ENCODE data around the gene B3GNT4.

DNA sequence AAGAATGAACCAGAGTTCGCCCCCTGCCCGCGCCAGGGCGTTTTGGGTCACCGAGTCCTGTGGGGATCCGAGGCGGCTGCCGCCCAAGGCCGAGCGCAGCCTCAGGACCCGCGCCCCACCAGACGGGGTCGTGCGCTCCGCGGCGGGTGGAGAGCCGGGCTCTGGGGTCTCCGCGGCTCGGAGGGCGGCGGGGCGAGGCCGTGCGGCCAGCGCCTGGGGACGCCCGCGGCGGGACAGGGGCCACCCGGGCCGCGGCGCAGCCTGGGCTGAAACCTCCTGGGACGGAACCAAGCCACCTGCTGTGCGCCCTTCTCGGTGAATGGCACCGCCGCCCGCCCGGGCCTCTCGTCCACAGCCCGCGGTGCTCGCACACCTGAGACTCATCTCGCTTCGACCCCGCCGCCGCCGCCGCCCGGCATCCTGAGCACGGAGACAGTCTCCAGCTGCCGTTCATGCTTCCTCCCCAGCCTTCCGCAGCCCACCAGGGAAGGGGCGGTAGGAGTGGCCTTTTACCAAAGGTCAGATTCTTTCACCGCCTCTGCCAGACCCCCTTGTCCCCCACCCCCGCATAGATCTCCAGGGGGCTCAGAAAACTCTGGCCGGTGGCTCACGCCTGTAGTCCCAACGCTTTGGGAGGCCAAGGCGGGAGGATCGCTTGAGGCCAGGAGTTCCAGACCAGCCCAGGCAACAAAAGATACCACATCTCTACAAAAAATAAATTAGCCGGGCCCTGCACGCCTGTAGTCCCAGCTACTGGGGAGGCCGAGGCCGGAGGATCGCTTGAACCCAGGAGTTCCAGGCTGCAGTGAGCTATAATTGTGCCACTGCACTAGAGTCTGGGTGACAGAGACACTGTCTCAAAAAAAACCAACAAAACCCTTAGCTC, 901 bp downstream of the B3GNT4 start:
- TF ChIP-seq, protein P1, sequence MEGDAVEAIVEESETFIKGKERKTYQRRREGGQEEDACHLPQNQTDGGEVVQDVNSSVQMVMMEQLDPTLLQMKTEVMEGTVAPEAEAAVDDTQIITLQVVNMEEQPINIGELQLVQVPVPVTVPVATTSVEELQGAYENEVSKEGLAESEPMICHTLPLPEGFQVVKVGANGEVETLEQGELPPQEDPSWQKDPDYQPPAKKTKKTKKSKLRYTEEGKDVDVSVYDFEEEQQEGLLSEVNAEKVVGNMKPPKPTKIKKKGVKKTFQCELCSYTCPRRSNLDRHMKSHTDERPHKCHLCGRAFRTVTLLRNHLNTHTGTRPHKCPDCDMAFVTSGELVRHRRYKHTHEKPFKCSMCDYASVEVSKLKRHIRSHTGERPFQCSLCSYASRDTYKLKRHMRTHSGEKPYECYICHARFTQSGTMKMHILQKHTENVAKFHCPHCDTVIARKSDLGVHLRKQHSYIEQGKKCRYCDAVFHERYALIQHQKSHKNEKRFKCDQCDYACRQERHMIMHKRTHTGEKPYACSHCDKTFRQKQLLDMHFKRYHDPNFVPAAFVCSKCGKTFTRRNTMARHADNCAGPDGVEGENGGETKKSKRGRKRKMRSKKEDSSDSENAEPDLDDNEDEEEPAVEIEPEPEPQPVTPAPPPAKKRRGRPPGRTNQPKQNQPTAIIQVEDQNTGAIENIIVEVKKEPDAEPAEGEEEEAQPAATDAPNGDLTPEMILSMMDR (IDR thresholded peaks at IDR 0.05): no peak
- TF ChIP-seq POLR2A (IDR thresholded peaks at IDR 0.05) (no peak), POLR2AphosphoS5 (IDR thresholded peaks at IDR 0.05) (no peak)

All from breast epithelium (tissue), 3 donors.